Mononuclear cell (primary cell): ENCODE measurements around the gene SLC4A4. TPM values are rescaled to one million over a fixed set of nuclear protein-coding genes. Genes with fewer than 3 reads are reported as not detected.

Experiments
- H3K27me3 ChIP-seq: 2 replicates; pipeline ENCODE4 v1.6.0; 2011; ENCODE audit warnings: low read length, control low read depth; ENCODE audit not compliant: insufficient read depth
- H3K4me1 ChIP-seq: 2 replicates; pipeline ENCODE4 v1.5.1; 2011; ENCODE audit warnings: mild to moderate bottlenecking, low read length, control low read depth; ENCODE audit not compliant: insufficient read depth
- H3K4me3 ChIP-seq: 2 replicates; pipeline ENCODE4 v1.5.1; 2011; ENCODE audit warnings: mild to moderate bottlenecking, low read length, moderate library complexity
- H3K9me3 ChIP-seq: 2 replicates; pipeline ENCODE4 v1.5.1; 2011; ENCODE audit warnings: low read depth, mild to moderate bottlenecking, control low read depth, low read length
- total RNA-seq: library from RNA; depleted of rRNA; stranded (reverse); fragments of >200 nt; gene quantifications from one replicate; pipeline ENCODE4 v1.2.3, GENCODE V29; 2012

The SLC4A4 gene
- 1.3 TPM for total RNA-seq

- Histone ChIP-seq H3K4me3 (no peak within 1 kb of the TSS), H3K9me3 (no peaks in the 10 kb centered on the region), H3K27me3 (no peaks in the 10 kb centered on the region), H3K4me1 (peaks cover 4% of the 10 kb centered on the region)
Measured at GRCh38 chr4:71338846-71339593, at the start of gene SLC4A4. Gene SLC4A4 (plus strand): TSS chr4:71339020.

- Histone ChIP-seq H3K4me1 (no peaks in the 10 kb centered on the region), H3K4me3 (no peak overlapping the region), H3K27me3 (no peaks in the 10 kb centered on the region), H3K9me3 (no peaks in the 10 kb centered on the region)
Measured at GRCh38 chr4:71290074-71290473, 48.7 kb upstream of the SLC4A4 start.

- H3K4me3 ChIP-seq: no peak overlapping the region
- H3K4me1 ChIP-seq: no peaks in the 10 kb centered on the region
- H3K9me3 ChIP-seq: no peaks in the 10 kb centered on the region
- no peaks in the 10 kb centered on the region for H3K27me3 ChIP-seq
Measured at GRCh38 chr4:71290476-71290875, 48.3 kb upstream of the SLC4A4 start.

- Histone ChIP-seq H3K4me1 (no peaks in the 10 kb centered on the region), H3K27me3 (no peaks in the 10 kb centered on the region), H3K9me3 (no peaks in the 10 kb centered on the region), H3K4me3 (no peak overlapping the region)
Measured at GRCh38 chr4:71292228-71292627, 46.6 kb upstream of the SLC4A4 start.

GRCh38 chr4:71293705-71294104 lies 45.1 kb upstream of the SLC4A4 start:
- Histone ChIP-seq H3K27me3 (no peaks in the 10 kb centered on the region), H3K4me1 (no peaks in the 10 kb centered on the region), H3K9me3 (no peaks in the 10 kb centered on the region), H3K4me3 (no peak overlapping the region)

- Histone ChIP-seq H3K4me1 (no peaks in the 10 kb centered on the region), H3K4me3 (no peak overlapping the region), H3K27me3 (no peaks in the 10 kb centered on the region)
Measured at GRCh38 chr4:71294301-71294700, 44.5 kb upstream of the SLC4A4 start.

GRCh38 chr4:71296945-71297344 lies 41.9 kb upstream of the SLC4A4 start:
- Histone ChIP-seq H3K27me3 (no peaks in the 10 kb centered on the region), H3K4me3 (no peak overlapping the region), H3K9me3 (no peaks in the 10 kb centered on the region), H3K4me1 (no peaks in the 10 kb centered on the region)

More at GRCh38 chr4:71294301-71294700, 44.5 kb upstream of the SLC4A4 start:
- no peaks in the 10 kb centered on the region for H3K9me3 ChIP-seq

- Histone ChIP-seq H3K4me1 (no peaks in the 10 kb centered on the region), H3K4me3 (no peak overlapping the region), H3K27me3 (no peaks in the 10 kb centered on the region), H3K9me3 (no peaks in the 10 kb centered on the region)
Measured at GRCh38 chr4:71300362-71300761, 38.5 kb upstream of the SLC4A4 start.

GRCh38 chr4:71300964-71301363 lies 37.9 kb upstream of the SLC4A4 start:
- H3K4me1 ChIP-seq: no peaks in the 10 kb centered on the region
- no peaks in the 10 kb centered on the region for H3K27me3 ChIP-seq
- no peaks in the 10 kb centered on the region for H3K9me3 ChIP-seq

GRCh38 chr4:71303287-71303686 lies 35.5 kb upstream of the SLC4A4 start:
- Histone ChIP-seq H3K27me3 (no peaks in the 10 kb centered on the region), H3K4me1 (no peaks in the 10 kb centered on the region), H3K4me3 (no peak overlapping the region), H3K9me3 (no peaks in the 10 kb centered on the region)

More at GRCh38 chr4:71300964-71301363, 37.9 kb upstream of the SLC4A4 start:
- H3K4me3 ChIP-seq: no peak overlapping the region

GRCh38 chr4:71303850-71304249 lies 35.0 kb upstream of the SLC4A4 start:
- no peaks in the 10 kb centered on the region for H3K4me1 ChIP-seq
- no peaks in the 10 kb centered on the region for H3K9me3 ChIP-seq
- no peak overlapping the region for H3K4me3 ChIP-seq
- H3K27me3 ChIP-seq: no peaks in the 10 kb centered on the region

- Histone ChIP-seq H3K4me1 (no peaks in the 10 kb centered on the region), H3K4me3 (no peak overlapping the region), H3K9me3 (no peaks in the 10 kb centered on the region), H3K27me3 (no peaks in the 10 kb centered on the region)
Measured at GRCh38 chr4:71304289-71304850, 34.5 kb upstream of the SLC4A4 start.

- H3K4me3 ChIP-seq: no peak overlapping the region
- no peaks in the 10 kb centered on the region for H3K9me3 ChIP-seq
- H3K27me3 ChIP-seq: no peaks in the 10 kb centered on the region
- no peaks in the 10 kb centered on the region for H3K4me1 ChIP-seq
Measured at GRCh38 chr4:71307729-71308128, 31.1 kb upstream of the SLC4A4 start.

GRCh38 chr4:71322425-71322824 lies 16.4 kb upstream of the SLC4A4 start:
- H3K27me3 ChIP-seq: no peaks in the 10 kb centered on the region
- H3K4me3 ChIP-seq: no peak overlapping the region
- H3K9me3 ChIP-seq: no peaks in the 10 kb centered on the region
- no peaks in the 10 kb centered on the region for H3K4me1 ChIP-seq

GRCh38 chr4:71333368-71333767 lies 5.5 kb upstream of the SLC4A4 start:
- Histone ChIP-seq H3K4me1 (no peaks in the 10 kb centered on the region), H3K4me3 (no peak overlapping the region), H3K9me3 (no peaks in the 10 kb centered on the region), H3K27me3 (no peaks in the 10 kb centered on the region)

- peaks cover under 1% of the 10 kb centered on the region for H3K4me1 ChIP-seq
- no peaks in the 10 kb centered on the region for H3K9me3 ChIP-seq
- no peaks in the 10 kb centered on the region for H3K27me3 ChIP-seq
- H3K4me3 ChIP-seq: no peak overlapping the region
Measured at GRCh38 chr4:71333960-71334359, 4.9 kb upstream of the SLC4A4 start.
